ENCODE results near the gene ITPRID2. TPM values are rescaled to one million over a fixed set of nuclear protein-coding genes. Genes with fewer than 3 reads are reported as not detected.

Gene ITPRID2
- total RNA-seq, 1 experiment from 2014 or later, result 1,605 TPM

DNA sequence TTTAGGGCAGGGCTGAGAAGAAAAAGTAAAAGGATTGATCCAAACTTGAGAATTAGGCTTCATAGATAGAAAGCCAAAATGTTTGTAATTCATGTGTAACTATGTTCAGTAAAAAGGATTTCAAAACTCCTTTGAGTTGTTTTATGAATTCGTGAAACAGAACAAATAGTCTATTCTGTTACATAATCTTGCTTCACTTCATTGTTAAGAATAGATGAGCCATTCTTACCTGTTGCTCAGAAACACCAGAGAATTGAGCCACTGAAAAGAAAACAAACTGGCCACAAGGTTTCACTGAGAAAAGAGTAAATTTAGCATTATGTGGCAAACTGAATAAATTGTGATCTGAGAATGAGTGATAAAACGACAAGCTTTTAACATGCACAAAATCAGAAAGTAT is 4.5 kb upstream of the ITPRID2 start:
- CTCF ChIA-PET, result interaction anchor here (0.8 kb wide), 1 partner anchor 17 kb away, joined by 3 read pairs; no protein-coding TSS in a partner anchor
- no peak for ATAC-seq

DNA sequence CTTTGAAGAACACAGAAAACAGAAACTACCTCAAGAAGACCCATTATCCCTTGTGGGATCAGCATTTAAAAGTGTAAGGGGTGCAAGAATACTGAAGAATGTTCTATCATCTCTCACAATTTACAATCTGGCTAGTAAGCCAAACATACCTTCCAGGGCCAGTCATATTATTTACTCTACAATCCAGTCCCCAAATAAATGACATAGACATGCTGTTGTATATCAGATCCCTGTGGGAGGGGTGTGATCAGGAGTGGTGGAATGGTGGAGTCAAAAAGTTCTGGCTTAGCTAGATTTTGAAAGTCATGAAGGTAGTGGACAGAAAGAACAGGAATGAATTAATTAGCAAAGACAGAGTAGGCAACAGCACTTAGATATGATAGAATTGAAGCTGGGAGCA is 1.8 kb upstream of the ITPRID2 start:
- ChIA-PET POLR2A (interaction anchor here (2.5 to 5.6 kb wide), 3 partner anchors 11 to 105 kb away, joined by 16 to 40 read pairs (median 17); no protein-coding TSS in a partner anchor), RAD21 (ENCODE audit: low non-redundant PET in 1 of 2, low total read pairs in 2 of 2, uncharacterized antibody in 2 of 2, unreplicated experiment in 2 of 2) (no interaction called here), CTCF (no interaction called here)
- H3K9me2 ChIP-seq (ENCODE audit: insufficient read depth), result no peaks in the 10 kb centered on the region
- TF ChIP-seq, protein P1, sequence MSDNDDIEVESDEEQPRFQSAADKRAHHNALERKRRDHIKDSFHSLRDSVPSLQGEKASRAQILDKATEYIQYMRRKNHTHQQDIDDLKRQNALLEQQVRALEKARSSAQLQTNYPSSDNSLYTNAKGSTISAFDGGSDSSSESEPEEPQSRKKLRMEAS (IDR thresholded peaks at IDR 0.05), result peak; percentile 33
- no peak for TF ChIP-seq EGR1 (IDR thresholded peaks at IDR 0.05; ENCODE audit: low read depth)
- TF ChIP-seq EZH2phosphoT487 (IDR thresholded peaks at IDR 0.05; ENCODE audit: borderline replicate concordance), result no peak
- TF ChIP-seq CBX3 (IDR thresholded peaks at IDR 0.05; ENCODE audit: low read depth), result peak; percentile 20; the same call in 1 of the 2 replicates
- TF ChIP-seq, protein P2, sequence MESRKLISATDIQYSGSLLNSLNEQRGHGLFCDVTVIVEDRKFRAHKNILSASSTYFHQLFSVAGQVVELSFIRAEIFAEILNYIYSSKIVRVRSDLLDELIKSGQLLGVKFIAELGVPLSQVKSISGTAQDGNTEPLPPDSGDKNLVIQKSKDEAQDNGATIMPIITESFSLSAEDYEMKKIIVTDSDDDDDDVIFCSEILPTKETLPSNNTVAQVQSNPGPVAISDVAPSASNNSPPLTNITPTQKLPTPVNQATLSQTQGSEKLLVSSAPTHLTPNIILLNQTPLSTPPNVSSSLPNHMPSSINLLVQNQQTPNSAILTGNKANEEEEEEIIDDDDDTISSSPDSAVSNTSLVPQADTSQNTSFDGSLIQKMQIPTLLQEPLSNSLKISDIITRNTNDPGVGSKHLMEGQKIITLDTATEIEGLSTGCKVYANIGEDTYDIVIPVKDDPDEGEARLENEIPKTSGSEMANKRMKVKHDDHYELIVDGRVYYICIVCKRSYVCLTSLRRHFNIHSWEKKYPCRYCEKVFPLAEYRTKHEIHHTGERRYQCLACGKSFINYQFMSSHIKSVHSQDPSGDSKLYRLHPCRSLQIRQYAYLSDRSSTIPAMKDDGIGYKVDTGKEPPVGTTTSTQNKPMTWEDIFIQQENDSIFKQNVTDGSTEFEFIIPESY (IDR thresholded peaks at IDR 0.05; ENCODE audit: extremely low read depth, insufficient replicate concordance, low read length), result no peak
- 0 out of 2 replicates have a peak, but pooled peaks have one; percentile 20 for TF ChIP-seq FOSL1 (IDR thresholded peaks at IDR 0.05; ENCODE audit: low read depth)
- TF ChIP-seq POLR2A (IDR thresholded peaks at IDR 0.05; ENCODE audit: borderline replicate concordance, extremely low read depth, insufficient read depth, insufficient read length), result no peak
- no peak for TF ChIP-seq RAD21 (IDR thresholded peaks at IDR 0.05; ENCODE audit: low read depth)
- TF ChIP-seq SP1 (IDR thresholded peaks at IDR 0.05; ENCODE audit: low read depth), result 0 out of 2 replicates have a peak, but pooled peaks have one; percentile 9
- H3K9me3 ChIP-seq (ENCODE audit: control insufficient read depth in 1 of 2, insufficient read depth in 1 of 2, low read depth in 1 of 2, low read length in 2 of 2), result no peaks in the 10 kb centered on the region
- DNase-seq (ENCODE audit: low read depth, low spot score) (no peak), ATAC-seq (no peak)
- peaks cover 19 to 22% of the 10 kb centered on the region in 2 experiments; a peak in 3 of 4 replicates for H3K36me3 ChIP-seq (ENCODE audit: control insufficient read depth in 1 of 2, insufficient read depth in 2 of 2, low read length in 2 of 2)
- H2AFZ ChIP-seq (ENCODE audit: low read depth, low read length, poor library complexity, severe bottlenecking), result no peak overlapping the region
- intact Hi-C loops (cut with micrococcal nuclease), result loop anchor here (2.0 kb wide), 1 partner anchor 99 kb away; no protein-coding TSS in a partner anchor
- BruUV-seq (replicated peaks), result no TSS peak
- peaks cover 49% of the 10 kb centered on the region for H3K79me2 ChIP-seq (ENCODE audit: insufficient read depth, low read length)
- H4K20me1 ChIP-seq (ENCODE audit: insufficient read depth), result no peaks in the 10 kb centered on the region
- peak overlapping the region; percentile 61 for H3K9ac ChIP-seq (ENCODE audit: low read length)
- no peaks in the 10 kb centered on the region for H3K27me3 ChIP-seq (ENCODE audit: insufficient read depth, low read length)
- H3K4me3 ChIP-seq (replicated peaks in 1 of 2; ENCODE audit: low read depth in 1 of 2, low read length in 2 of 2), result no peak overlapping the region
- peak overlapping the region; percentile 75 for H3K4me2 ChIP-seq (ENCODE audit: low read length)
- H3K27ac ChIP-seq (ENCODE audit: low read depth, low read length), result peak overlapping the region; percentile 80
- H3K4me1 ChIP-seq (ENCODE audit: control insufficient read depth in 1 of 2, insufficient read depth in 2 of 2, low read length in 2 of 2), result peaks cover 40 to 74% of the 10 kb centered on the region in 2 experiments

More for the DNA sequence above, 4.5 kb upstream of the ITPRID2 start:
- no peaks in the 10 kb centered on the region for H3K9me3 ChIP-seq (ENCODE audit: control insufficient read depth in 1 of 2, insufficient read depth in 1 of 2, low read depth in 1 of 2, low read length in 2 of 2)
- DNase-seq (ENCODE audit: low read depth, low spot score), result no peak
- H2AFZ ChIP-seq (ENCODE audit: low read depth, low read length, poor library complexity, severe bottlenecking), result no peak overlapping the region
- H3K9me2 ChIP-seq (ENCODE audit: insufficient read depth), result no peaks in the 10 kb centered on the region
- no peaks in the 10 kb centered on the region for H3K27me3 ChIP-seq (ENCODE audit: insufficient read depth, low read length)
- POLR2A ChIA-PET, result interaction anchor here (1.0 to 1.2 kb wide), 2 partner anchors 10 to 13 kb away, joined by 3 read pairs; no protein-coding TSS in a partner anchor
- peak overlapping the region; percentile 9; the same call in 1 of the 2 replicates for H3K4me2 ChIP-seq (ENCODE audit: low read length)
- 0 out of 2 replicates have a peak overlapping the region, but pooled peaks have one; percentile 1 for H3K9ac ChIP-seq (ENCODE audit: low read length)
- peaks cover 33 to 70% of the 10 kb centered on the region in 2 experiments for H3K4me1 ChIP-seq (ENCODE audit: control insufficient read depth in 1 of 2, insufficient read depth in 2 of 2, low read length in 2 of 2)
- H3K27ac ChIP-seq (ENCODE audit: low read depth, low read length), result no peak overlapping the region
- H3K79me2 ChIP-seq (ENCODE audit: insufficient read depth, low read length), result peaks cover 22% of the 10 kb centered on the region
- H3K4me3 ChIP-seq (replicated peaks in 1 of 2; ENCODE audit: low read depth in 1 of 2, low read length in 2 of 2), result no peak overlapping the region
- no peaks in the 10 kb centered on the region for H3K36me3 ChIP-seq (ENCODE audit: control insufficient read depth in 1 of 2, insufficient read depth in 2 of 2, low read length in 2 of 2)
- no TSS peak for BruUV-seq (replicated peaks)
- TF ChIP-seq SP1 (IDR thresholded peaks at IDR 0.05; ENCODE audit: low read depth) (peak; percentile 10; the same call in 1 of the 2 replicates), RAD21 (IDR thresholded peaks at IDR 0.05; ENCODE audit: low read depth) (no peak), SIN3A (IDR thresholded peaks at IDR 0.05; ENCODE audit: low read depth) (0 out of 2 replicates have a peak, but pooled peaks have one; percentile 22), EZH2phosphoT487 (IDR thresholded peaks at IDR 0.05; ENCODE audit: borderline replicate concordance) (no peak), CBX3 (IDR thresholded peaks at IDR 0.05; ENCODE audit: low read depth) (no peak), CEBPB (IDR thresholded peaks at IDR 0.05; ENCODE audit: low read depth) (peak; percentile 23; the same call in 1 of the 2 replicates)
- RAD21 ChIA-PET (ENCODE audit: low non-redundant PET in 1 of 2, low total read pairs in 2 of 2, uncharacterized antibody in 2 of 2, unreplicated experiment in 2 of 2), result no interaction called here
- no peaks in the 10 kb centered on the region for H4K20me1 ChIP-seq (ENCODE audit: insufficient read depth)
- intact Hi-C loops (cut with micrococcal nuclease), result no loop called here
